Epithelial cell of proximal tubule (primary cell): Measurements from ENCODE around the gene SIAH3. TPM values are rescaled to one million over a fixed set of nuclear protein-coding genes. Genes with fewer than 3 reads are reported as not detected.

Experiments
- DNase-seq: peaks from one replicate; pipeline ENCODE4 v3.0.0-alpha.2; 2011; ENCODE audit warnings: low read depth
- H3K4me3 ChIP-seq: 2 replicates; pipeline ENCODE4 v1.5.1; 2011; ENCODE audit warnings: low read depth, mild to moderate bottlenecking, low read length
- CTCF ChIP-seq: conservative IDR thresholded peaks from 2 replicates; pipeline ENCODE4 v1.5.1; 2012; ENCODE audit warnings: low read depth, mild to moderate bottlenecking, low read length
- total RNA-seq: library from RNA; depleted of rRNA; stranded (reverse); fragments of >200 nt; gene quantifications from 2 replicates; pipeline ENCODE4 v1.2.3, GENCODE V29; 2015

The SIAH3 gene
- total RNA-seq, 1 donor from 2014 or later, result 0.23 TPM

GRCh38 chr13:45865414-45865813 lies 13.9 kb upstream of the SIAH3 start:
- DNase-seq, result no peak
- no peak overlapping the region for H3K4me3 ChIP-seq
- no peak for TF ChIP-seq CTCF

GRCh38 chr13:45863709-45864590 lies 12.4 kb upstream of the SIAH3 start:
- no peak for TF ChIP-seq CTCF
- DNase-seq, result no peak
- H3K4me3 ChIP-seq, result no peak overlapping the region

- DNase-seq, result no peak
- TF ChIP-seq CTCF, result no peak
- H3K4me3 ChIP-seq, result no peak overlapping the region
Observed at GRCh38 chr13:45861322-45861721, 9.8 kb upstream of the SIAH3 start.

DNA sequence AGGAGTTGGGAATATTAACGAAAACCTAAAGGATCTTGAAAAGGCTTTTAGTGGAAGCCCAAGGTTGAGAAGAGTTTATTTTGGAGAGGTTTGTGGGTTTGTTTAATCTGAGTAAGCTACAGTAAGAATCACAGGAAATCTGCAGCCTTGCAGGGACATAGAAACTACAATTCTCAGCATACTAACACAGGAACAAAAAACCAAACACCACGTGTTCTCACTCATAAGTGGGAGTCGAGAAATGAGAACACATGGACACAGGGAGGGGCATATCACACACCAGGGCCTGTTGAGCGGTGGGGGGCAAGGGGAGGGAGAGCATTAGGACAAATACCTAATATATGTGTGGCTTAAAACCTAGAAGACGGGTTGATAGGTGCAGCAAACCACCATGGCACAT lies 8.7 kb upstream of the SIAH3 start:
- no peak overlapping the region for H3K4me3 ChIP-seq
- no peak for DNase-seq
- TF ChIP-seq CTCF, result no peak

- no peak overlapping the region for H3K4me3 ChIP-seq
- no peak for TF ChIP-seq CTCF
- DNase-seq, result no peak
Observed at GRCh38 chr13:45859705-45860104, 8.2 kb upstream of the SIAH3 start.

DNA sequence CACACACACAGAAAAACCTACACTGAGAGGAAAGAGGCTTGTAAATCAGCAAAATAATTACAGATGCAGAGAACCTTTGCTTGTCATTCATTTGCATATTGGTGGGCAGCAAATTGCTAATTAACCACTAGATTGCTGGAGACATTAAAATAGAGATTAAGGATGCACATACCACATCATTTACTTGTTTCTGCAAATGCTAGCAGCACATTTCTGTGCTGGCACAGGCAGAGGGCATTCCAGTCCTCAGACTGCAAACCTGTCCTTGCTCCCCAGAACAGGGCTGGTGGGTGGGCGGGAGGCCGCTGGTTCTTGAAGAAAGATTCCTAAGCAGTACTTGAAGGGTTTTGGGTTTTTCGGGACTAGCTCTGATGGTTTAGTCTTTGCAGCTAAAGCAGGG lies 941 bp upstream of the SIAH3 start:
- no peak overlapping the region for H3K4me3 ChIP-seq
- no peak for DNase-seq
- no peak for TF ChIP-seq CTCF

DNA sequence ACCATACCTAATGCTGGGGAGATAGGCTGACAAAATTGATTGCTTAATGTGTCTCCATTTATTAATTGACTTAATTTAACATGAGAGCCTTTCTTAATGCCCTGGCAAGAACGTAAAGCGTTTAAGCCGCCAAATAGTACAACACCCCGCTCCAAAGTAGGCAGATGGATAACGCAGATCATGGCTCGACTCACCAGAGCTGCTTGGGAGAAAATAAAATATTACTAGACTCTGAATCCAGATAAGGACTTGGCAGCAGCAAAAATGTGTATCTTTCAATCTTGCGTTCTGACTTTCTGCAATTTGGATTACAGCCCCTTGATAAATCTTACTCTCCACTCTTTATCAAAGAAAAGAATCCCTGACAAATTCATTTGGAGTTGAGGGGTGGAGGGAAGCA lies 403 bp upstream of the SIAH3 start:
- no peak for DNase-seq
- TF ChIP-seq CTCF, result no peak
- no peak overlapping the region for H3K4me3 ChIP-seq
